CD14-positive monocyte (primary cell): ENCODE measurements around the gene PLCH1. TPM values are rescaled to one million over a fixed set of nuclear protein-coding genes. Genes with fewer than 3 reads are reported as not detected.

Experiments
- DNase-seq, 3 donors: peaks; one replicate each; pipeline ENCODE4 v3.0.0-alpha.2; 2011 to 2022
- H2AFZ ChIP-seq: 2 replicates; pipeline ENCODE4 v1.6.0; 2012; ENCODE audit warnings: mild to moderate bottlenecking, low read depth, low read length, inconsistent platforms; ENCODE audit not compliant: insufficient read depth, poor library complexity, severe bottlenecking
- H3K27ac ChIP-seq, 2 donors: 1 replicate in 1 of 2; 2 replicates in 1 of 2; pipeline ENCODE4 v1.5.1; 2012 to 2013; ENCODE audit warnings: low read length in 2 of 2, control low read depth in 1 of 2, inconsistent platforms in 1 of 2, low read depth in 1 of 2, mild to moderate bottlenecking in 1 of 2
- H3K27me3 ChIP-seq, 2 donors: one replicate each; pipeline versions ENCODE4 v1.6.0 to v1.6.1; 2011 to 2013; ENCODE audit warnings: low read length in 2 of 2; ENCODE audit not compliant: control insufficient read depth in 2 of 2, insufficient read depth in 2 of 2
- H3K36me3 ChIP-seq, 2 donors: replicated peaks in 1 of 2; 1 replicate in 1 of 2; 2 replicates in 1 of 2; pipeline versions ENCODE4 v1.5.1 to v1.6.1; 2012 to 2013; ENCODE audit warnings: low read length in 2 of 2, control low read depth in 1 of 2, inconsistent platforms in 1 of 2, mild to moderate bottlenecking in 1 of 2; ENCODE audit not compliant: insufficient read depth in 2 of 2, control insufficient read depth in 1 of 2
- H3K4me1 ChIP-seq, 2 donors: 1 replicate in 1 of 2; 2 replicates in 1 of 2; pipeline versions ENCODE4 v1.5.1 to v1.6.1; 2012 to 2013; ENCODE audit warnings: low read length in 2 of 2, control low read depth in 1 of 2, inconsistent platforms in 1 of 2, mild to moderate bottlenecking in 1 of 2, moderate library complexity in 1 of 2; ENCODE audit not compliant: insufficient read depth in 2 of 2, control insufficient read depth in 1 of 2
- H3K4me2 ChIP-seq: replicated peaks from 2 replicates; pipeline ENCODE3; 2012; ENCODE audit warnings: low read length, moderate library complexity, mild to moderate bottlenecking; ENCODE audit not compliant: poor library complexity, severe bottlenecking; ENCODE audit errors: extremely low read depth
- H3K4me3 ChIP-seq, 3 experiments: fragments of 200-600 bp in 1 of 3; sonication (generic) in 1 of 3; replicated peaks in 1 of 3; 1 replicate in 2 of 3; 2 replicates in 1 of 3; pipeline ENCODE4 v1.5.1; 2011 to 2013; ENCODE audit warnings: low read length in 3 of 3, mild to moderate bottlenecking in 3 of 3, control low read depth in 2 of 3, low read depth in 2 of 3, inconsistent platforms in 1 of 3, moderate library complexity in 1 of 3
- H3K79me2 ChIP-seq: 2 replicates; pipeline ENCODE4 v1.6.0; 2012; ENCODE audit warnings: mild to moderate bottlenecking, control low read depth, inconsistent platforms, low read length, moderate library complexity; ENCODE audit not compliant: insufficient read depth
- H3K9ac ChIP-seq: 2 replicates; pipeline ENCODE4 v1.6.0; 2017; ENCODE audit warnings: low read length, mild to moderate bottlenecking; ENCODE audit not compliant: insufficient read depth, poor library complexity, severe bottlenecking
- H3K9me3 ChIP-seq, 2 donors: replicated peaks in 1 of 2; 1 replicate in 1 of 2; 2 replicates in 1 of 2; pipeline versions ENCODE4 v1.5.1 to v1.6.1; 2012 to 2013; ENCODE audit warnings: low read length in 2 of 2, control low read depth in 1 of 2; ENCODE audit not compliant: control insufficient read depth in 1 of 2, insufficient read depth in 1 of 2
- H4K20me1 ChIP-seq: 2 replicates; pipeline ENCODE4 v1.6.0; 2012; ENCODE audit warnings: mild to moderate bottlenecking, low read length, control low read depth, moderate library complexity; ENCODE audit not compliant: insufficient read depth
- H3K27ac Mint-ChIP-seq, 7 donors: one replicate each; pipeline ENCODE4 v1.8.0; 2020; ENCODE audit warnings: mild to moderate bottlenecking in 7 of 7, mixed read lengths in 7 of 7, moderate library complexity in 6 of 7, inconsistent platforms in 2 of 7
- H3K27me3 Mint-ChIP-seq, 3 donors: one replicate each; pipeline ENCODE4 v1.8.0; 2021 to 2022; ENCODE audit warnings: low read depth in 3 of 3, mild to moderate bottlenecking in 3 of 3, mixed read lengths in 3 of 3, moderate library complexity in 3 of 3, inconsistent platforms in 1 of 3
- H3K36me3 Mint-ChIP-seq, 2 donors: one replicate each; pipeline ENCODE4 v1.8.0; 2020; ENCODE audit warnings: mixed read lengths in 2 of 2, inconsistent platforms in 1 of 2, mild to moderate bottlenecking in 1 of 2
- H3K4me1 Mint-ChIP-seq: one replicate; pipeline ENCODE4 v1.8.0; 2020; ENCODE audit warnings: mild to moderate bottlenecking, mixed read lengths
- H3K4me3 Mint-ChIP-seq, 2 donors: one replicate each; pipeline ENCODE4 v1.8.0; 2020; ENCODE audit warnings: mild to moderate bottlenecking in 2 of 2, mixed read lengths in 2 of 2, moderate library complexity in 1 of 2
- H3K9me3 Mint-ChIP-seq, 7 donors: one replicate each; pipeline ENCODE4 v1.8.0; 2020 to 2022; ENCODE audit warnings: mixed read lengths in 7 of 7, mild to moderate bottlenecking in 6 of 7, moderate library complexity in 6 of 7, inconsistent platforms in 2 of 7
- WGBS: methylation state at CpG from one replicate; pipeline ENCODE4 v1.1.5; 2013; ENCODE audit warnings: missing lambda C conversion rate; ENCODE audit not compliant: insufficient coverage; 5-methylcytosine and 5-hydroxymethylcytosine counted together
- intact Hi-C, 2 donors: fragments of 100-400 bp; cut with micrococcal nuclease; formaldehyde crosslinking; loops; one replicate each; pipeline versions ENCODE4 v1.15.0 to v1.15.1; 2023
- polyA plus RNA-seq, 3 donors: library from polyadenylated mRNA; depleted of rRNA in 1 of 3; unstranded in 2 of 3; stranded (reverse) in 1 of 3; fragments of 300-500 nt in 2 of 3; fragments of >200 nt in 1 of 3; fragmentation: Illumina TruSeq in 2 of 3; gene quantifications; 1 replicate in 2 of 3; 2 replicates in 1 of 3; pipeline ENCODE4 v1.2.3, GENCODE V29; 2012 to 2021
- TF ChIP-seq, protein P1 (sequence below): fragments of 200-600 bp; IDR thresholded peaks from one replicate; pipeline ENCODE4 v1.8.0; 2022; ENCODE audit warnings: antibody characterized with exemption, mild to moderate bottlenecking

The PLCH1 gene
- polyA plus RNA-seq, 3 donors: not detected

DNA sequence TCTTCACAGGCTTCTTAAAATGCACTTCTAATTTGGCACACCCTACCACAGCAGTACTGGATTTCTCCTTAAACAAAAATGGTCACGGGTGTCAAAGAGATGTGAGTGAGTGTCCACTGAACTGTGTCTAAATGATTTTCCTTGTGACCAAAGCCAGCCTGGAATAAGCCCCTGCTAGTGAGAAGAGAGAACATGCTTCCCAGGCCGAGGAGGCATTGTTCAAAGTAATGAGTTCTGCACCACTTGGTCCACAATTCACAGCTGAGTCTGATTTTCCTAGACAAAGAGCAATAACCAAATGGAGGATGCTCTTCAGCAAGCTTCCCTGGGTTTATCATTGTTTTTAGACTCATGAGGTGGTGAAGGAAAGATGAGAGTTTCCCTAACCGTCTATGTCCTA lies 3.8 kb downstream of the PLCH1 start:
- DNase-seq: no peak
- Mint-ChIP-seq H3K27me3 (peaks cover 36 to 39% (median 39%) of the 10 kb centered on the region in 3 donors), H3K27ac (no peak overlapping the region), H3K4me3 (no peak overlapping the region), H3K36me3 (peaks cover 0 to 2% of the 10 kb centered on the region in 2 donors), H3K9me3 (peaks cover 0 to 10% (median 5%) of the 10 kb centered on the region in 7 donors), H3K4me1 (peaks cover 34% of the 10 kb centered on the region)
- Histone ChIP-seq H3K79me2 (no peaks in the 10 kb centered on the region), H3K27ac (no peak overlapping the region), H3K27me3 (peaks cover 24 to 37% of the 10 kb centered on the region in 2 donors), H3K9ac (no peak overlapping the region), H2AFZ (peak overlapping the region; percentile 11), H3K4me1 (peaks cover 27 to 29% of the 10 kb centered on the region in 2 donors), H3K36me3 (no peaks in the 10 kb centered on the region), H4K20me1 (no peaks in the 10 kb centered on the region), H3K4me3 (no peak overlapping the region), H3K4me2 (no peak overlapping the region), H3K9me3 (no peaks in the 10 kb centered on the region)
- TF ChIP-seq, protein P1, sequence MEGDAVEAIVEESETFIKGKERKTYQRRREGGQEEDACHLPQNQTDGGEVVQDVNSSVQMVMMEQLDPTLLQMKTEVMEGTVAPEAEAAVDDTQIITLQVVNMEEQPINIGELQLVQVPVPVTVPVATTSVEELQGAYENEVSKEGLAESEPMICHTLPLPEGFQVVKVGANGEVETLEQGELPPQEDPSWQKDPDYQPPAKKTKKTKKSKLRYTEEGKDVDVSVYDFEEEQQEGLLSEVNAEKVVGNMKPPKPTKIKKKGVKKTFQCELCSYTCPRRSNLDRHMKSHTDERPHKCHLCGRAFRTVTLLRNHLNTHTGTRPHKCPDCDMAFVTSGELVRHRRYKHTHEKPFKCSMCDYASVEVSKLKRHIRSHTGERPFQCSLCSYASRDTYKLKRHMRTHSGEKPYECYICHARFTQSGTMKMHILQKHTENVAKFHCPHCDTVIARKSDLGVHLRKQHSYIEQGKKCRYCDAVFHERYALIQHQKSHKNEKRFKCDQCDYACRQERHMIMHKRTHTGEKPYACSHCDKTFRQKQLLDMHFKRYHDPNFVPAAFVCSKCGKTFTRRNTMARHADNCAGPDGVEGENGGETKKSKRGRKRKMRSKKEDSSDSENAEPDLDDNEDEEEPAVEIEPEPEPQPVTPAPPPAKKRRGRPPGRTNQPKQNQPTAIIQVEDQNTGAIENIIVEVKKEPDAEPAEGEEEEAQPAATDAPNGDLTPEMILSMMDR: no peak
- 100% methylated on average over 1 of the region's 3 CpGs for WGBS
- intact Hi-C loops: no loop called here

DNA sequence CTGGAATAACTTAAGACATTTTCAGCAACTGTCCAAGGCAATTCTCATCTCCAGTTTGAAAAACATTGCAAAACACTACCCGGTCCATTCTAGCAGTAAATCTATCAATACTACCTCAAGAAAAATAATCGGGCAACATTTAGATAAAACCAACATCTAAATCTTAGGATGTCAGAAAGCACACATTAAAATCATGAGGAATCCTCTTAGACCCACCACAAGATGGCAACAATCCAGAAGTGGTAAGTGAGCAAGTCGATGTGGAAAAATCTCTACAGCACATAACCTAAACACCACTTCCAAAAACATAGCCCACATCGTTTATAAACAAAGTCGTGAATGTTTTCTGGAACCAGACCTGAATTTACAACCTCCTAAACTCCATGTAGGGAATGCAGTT lies 5.7 kb downstream of the PLCH1 start:
- Histone ChIP-seq H3K4me3 (no peak overlapping the region), H3K79me2 (no peaks in the 10 kb centered on the region), H3K36me3 (no peaks in the 10 kb centered on the region), H3K9me3 (no peaks in the 10 kb centered on the region), H2AFZ (no peak overlapping the region), H3K27ac (no peak overlapping the region), H4K20me1 (no peaks in the 10 kb centered on the region), H3K9ac (no peak overlapping the region), H3K4me2 (no peak overlapping the region), H3K27me3 (peaks cover 14 to 18% of the 10 kb centered on the region in 2 donors), H3K4me1 (peaks cover 11 to 12% of the 10 kb centered on the region in 2 donors)
- Mint-ChIP-seq H3K4me3 (no peak overlapping the region), H3K9me3 (peaks cover 0 to 8% (median 0%) of the 10 kb centered on the region in 7 donors), H3K27ac (no peak overlapping the region), H3K4me1 (peaks cover 15% of the 10 kb centered on the region), H3K36me3 (no peaks in the 10 kb centered on the region), H3K27me3 (peaks cover 17 to 20% (median 20%) of the 10 kb centered on the region in 3 donors)
- WGBS: 50% methylated on average over 1 of the region's 5 CpGs
- TF ChIP-seq, protein P1: no peak
- intact Hi-C loops: no loop called here
- no peak for DNase-seq
